Right ventricle myocardium inferior (tissue), 1 donor: ENCODE results near the gene TNS2. TPM values are rescaled to one million over a fixed set of nuclear protein-coding genes. Genes with fewer than 3 reads are reported as not detected.

Experiments used
- ATAC-seq: fragments of 200-7000 bp; cut with Tn5 transposase; one replicate; pipeline ENCODE4 v1.9.1; 2020; ENCODE audit warnings: mild to moderate bottlenecking, moderate library complexity
- DNase-seq: peaks from one replicate; pipeline ENCODE4 v3.0.0; 2021; ENCODE audit errors: missing footprints
- intact Hi-C: fragments of 100-400 bp; cut with DNase I; formaldehyde crosslinking; loops from one replicate; pipeline ENCODE4 v1.11.0; 2022
- total RNA-seq: library from RNA; stranded (reverse); fragmentation: NEBNext Ultra II Directional; extraction: Animal tissue kit (Norgen Biotek cat#: 25700); gene quantifications from one replicate; pipeline ENCODE4 v1.2.1, GENCODE V29; 2021
- donor health status: DM: no; HTN: yes; CAD: no; lungs with severe emphysema.

Gene TNS2
- total RNA-seq, 1 donor from 2014 or later, result 122 TPM

GRCh38 chr12:53063708-53064612, 14.1 kb downstream of the TNS2 start:
- intact Hi-C loops, result loop anchor here (1.0 kb wide), 1 partner anchor 12 kb away; no protein-coding TSS in a partner anchor
- ATAC-seq (peak; percentile 43), DNase-seq (no peak)

- DNase-seq (no peak), ATAC-seq (peak; percentile 1)
- intact Hi-C loops, result loop anchor here (5.0 kb wide), 1 partner anchor 232 kb away; the partner anchor contains the start of genes MYG1 and PFDN5
Observed at GRCh38 chr12:53064613-53065436, 15.0 kb downstream of the TNS2 start.

DNA sequence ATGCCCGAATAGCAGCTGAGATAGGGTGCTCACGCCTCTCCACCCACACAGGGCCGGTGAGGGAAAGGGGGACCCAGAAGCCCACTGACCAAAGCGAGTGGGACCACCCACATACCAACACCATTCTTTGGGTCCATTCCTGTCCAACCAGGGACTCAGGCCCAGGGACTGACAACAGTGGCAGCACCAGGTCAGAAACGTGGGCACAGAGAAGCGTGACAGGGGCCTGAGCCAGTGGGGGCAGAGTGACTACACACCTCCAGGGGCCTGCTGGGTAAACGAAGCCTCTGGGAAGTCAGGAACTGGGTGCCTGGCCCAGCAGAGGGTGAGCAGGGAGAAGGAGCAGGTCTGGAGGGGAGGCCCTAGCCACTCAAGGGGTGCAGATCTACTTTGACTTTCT, 15.6 kb downstream of the TNS2 start:
- peak; percentile 1 for ATAC-seq
- DNase-seq, result no peak
- intact Hi-C loops, result loop anchor here (5.0 kb wide), 1 partner anchor 232 kb away; the partner anchor contains the start of genes MYG1 and PFDN5

GRCh38 chr12:53065975-53066931, 16.4 kb downstream of the TNS2 start:
- DNase-seq (peak; percentile 86), ATAC-seq (peak; percentile 57)
- intact Hi-C loops, result loop anchor here (1.0 to 5.0 kb wide), 3 partner anchors 32 to 231 kb away; partner anchors contain the start of genes MYG1 and PFDN5

DNA sequence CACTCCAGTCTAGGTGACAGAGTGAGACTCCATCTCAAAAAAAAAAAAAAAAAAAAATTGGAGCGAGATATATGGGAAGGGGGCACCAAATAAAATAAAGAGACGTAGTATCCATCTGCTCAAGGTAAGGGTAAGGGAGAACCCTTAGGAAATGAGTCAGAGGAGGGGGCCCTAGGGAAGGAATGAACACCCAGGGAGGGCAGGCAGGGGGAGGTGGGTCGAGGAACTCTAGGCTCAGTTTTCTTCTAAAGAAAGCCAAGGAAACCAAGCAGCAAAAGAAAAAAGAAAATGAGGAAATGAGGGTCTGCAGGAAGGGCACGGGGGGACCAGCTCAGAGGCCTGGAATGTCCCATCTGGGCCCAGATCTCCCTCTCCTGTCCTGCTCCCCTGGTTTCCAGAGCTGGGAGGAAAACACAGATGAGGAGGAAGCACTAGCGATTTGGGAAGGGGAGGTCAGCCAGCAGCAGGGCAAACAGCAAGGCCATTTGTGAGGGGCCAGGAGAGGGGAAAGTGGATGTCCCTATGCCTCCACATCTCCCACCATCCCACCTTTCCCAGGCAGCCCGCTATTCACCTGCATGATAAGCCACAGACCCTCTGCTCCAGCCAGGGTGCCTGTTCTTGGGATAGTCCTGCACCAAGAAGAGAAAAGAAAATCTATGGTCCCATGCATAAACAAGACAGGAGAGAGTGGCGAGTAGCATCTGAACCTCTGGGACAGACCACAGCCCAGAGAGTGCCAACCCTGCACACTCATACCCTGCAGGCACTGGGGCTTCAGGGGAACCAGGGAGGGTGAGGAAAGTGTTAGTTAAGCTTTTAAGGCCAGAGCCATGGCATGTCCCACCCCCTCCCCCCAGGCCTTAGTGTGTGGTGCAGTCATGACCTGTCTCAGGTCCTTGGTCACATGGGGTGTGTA, 17.5 kb downstream of the TNS2 start:
- intact Hi-C loops, result loop anchor here (5.0 kb wide), 1 partner anchor 230 kb away; the partner anchor contains the start of genes MYG1 and PFDN5
- DNase-seq, result no peak
- ATAC-seq, result no peak

- no peak for DNase-seq
- ATAC-seq, result no peak
- intact Hi-C loops, result loop anchor here (5.0 kb wide), 1 partner anchor 229 kb away; the partner anchor contains the start of genes MYG1 and PFDN5
Observed at GRCh38 chr12:53067993-53068770, 18.3 kb downstream of the TNS2 start.

- ATAC-seq (peak; percentile 11), DNase-seq (no peak)
- intact Hi-C loops, result loop anchor here (5.0 kb wide), 1 partner anchor 228 kb away; the partner anchor contains the start of genes MYG1 and PFDN5
Observed at GRCh38 chr12:53068811-53069585, 19.1 kb downstream of the TNS2 start.

DNA sequence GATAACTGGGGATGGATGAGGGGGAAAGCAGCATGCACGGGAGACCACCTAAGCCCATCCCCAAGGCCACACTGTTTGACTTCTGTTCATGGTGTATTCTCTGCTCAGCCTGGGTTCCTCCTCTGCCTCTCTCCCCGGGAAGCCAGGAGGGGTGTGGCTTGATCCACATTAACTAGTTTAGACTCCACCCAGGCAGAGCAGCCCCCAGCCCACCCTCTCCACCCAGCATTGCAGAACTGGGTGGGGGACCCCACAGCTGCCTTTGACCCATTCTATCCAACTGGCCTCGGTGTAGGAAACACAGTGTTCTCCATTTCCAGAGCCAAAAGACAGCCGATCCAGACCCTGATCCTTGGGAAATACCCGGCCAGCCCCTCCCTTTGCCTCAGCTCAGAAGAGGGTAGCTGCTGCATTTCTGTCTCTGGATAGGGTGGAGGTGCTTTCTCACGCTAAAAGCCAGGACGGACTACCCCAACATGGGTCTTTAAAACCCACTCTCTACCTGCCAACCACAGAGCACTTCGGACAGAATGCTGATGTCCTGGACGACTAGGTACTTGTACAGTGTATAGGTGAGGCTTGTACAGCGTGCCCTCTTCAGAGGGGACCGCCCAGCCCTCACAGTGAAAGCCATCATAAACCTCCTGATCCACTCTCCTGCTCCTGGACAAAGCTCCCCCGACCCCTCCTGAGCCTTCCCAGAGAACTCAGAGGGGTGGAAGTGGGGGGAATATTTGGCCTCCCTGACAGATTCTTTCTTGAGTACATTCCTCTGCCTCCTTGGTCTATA, 20.0 kb downstream of the TNS2 start:
- intact Hi-C loops, result loop anchor here (5.0 kb wide), 2 partner anchors 112 to 227 kb away; partner anchors contain the start of genes CSAD, MYG1, PFDN5 and ZNF740
- peak; percentile 22 for ATAC-seq
- DNase-seq, result peak; percentile 62

DNA sequence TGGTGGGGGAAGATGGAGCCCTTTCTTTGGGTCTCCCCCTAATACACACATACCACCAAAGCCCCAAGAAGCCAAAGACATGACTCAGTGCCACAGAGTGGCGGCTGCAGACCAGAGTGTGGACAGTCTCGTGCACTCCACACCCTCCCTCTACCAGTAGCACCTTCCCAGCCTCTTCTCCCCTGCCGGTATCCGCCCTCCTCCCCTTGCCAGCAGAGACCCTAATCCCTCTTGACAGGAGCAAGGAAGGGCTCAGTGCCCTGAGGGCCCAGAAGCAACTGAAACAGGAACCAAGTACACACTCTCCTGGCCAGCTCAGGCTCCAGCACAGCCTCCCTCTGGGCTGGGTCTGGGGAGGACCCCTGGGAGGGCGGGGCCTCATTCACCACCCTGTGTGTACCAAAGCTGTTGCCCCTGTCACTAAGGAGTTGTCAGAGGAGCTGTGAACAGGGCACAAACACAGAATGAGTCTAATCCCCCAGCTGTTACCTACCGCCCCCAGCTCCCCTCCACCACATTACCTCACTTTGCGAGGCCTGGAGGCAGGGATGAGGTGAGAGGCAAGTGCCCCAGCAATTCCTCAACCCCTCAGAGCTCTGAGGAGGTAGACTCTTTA, 21.1 kb downstream of the TNS2 start:
- ATAC-seq, result no peak
- no peak for DNase-seq
- intact Hi-C loops, result loop anchor here (5.0 kb wide), 1 partner anchor 111 kb away; the partner anchor contains the start of genes CSAD and ZNF740

DNA sequence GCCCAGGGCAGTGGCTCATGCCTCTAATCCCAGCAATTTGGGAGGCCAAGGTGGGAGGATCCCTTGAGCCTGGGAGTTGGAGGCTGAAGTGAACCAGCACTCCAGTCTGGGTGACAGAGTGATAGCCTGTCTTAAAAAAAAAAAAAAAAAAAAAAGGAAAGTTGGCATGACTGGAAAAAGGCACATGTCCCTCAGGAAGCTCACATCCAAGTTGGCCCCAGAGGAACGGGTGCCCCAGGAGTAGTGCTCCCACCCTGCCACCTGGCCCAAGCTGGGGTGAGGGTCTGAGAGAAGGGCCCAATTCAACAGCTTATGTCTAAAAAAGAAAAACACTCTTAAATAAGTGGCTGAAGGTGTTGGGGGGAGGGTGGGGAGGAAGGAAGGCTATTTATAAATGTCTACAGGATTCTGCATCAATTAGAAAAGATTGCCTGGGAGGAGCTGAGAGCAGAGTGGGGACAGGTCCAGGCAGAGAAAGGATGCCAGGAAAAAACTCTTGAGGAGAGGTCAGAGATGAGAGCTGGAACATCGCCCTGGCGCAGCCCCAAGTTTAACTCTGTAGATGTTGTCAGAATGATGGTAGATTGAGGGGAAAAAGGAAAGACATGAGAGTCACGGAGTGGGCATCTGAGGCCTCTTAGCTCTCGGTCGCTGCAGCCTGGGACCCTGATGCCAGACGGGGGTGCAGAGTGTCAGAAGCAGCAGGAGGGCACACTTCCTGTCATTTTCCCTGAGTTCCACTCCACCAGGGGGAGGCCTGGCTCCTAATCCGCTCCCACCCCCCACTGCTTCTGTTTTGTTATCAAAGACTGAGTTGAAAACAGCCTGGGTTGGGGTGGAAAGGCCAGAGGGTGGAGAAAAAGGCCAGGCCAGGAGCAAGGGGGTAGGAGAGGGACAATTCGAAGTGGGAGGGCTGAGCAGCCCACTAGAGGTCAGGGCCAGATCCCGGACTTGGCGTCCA, 22.0 kb downstream of the TNS2 start:
- DNase-seq (peak; percentile 87), ATAC-seq (peak; percentile 58)
- intact Hi-C loops, result loop anchor here (5.0 kb wide), 1 partner anchor 110 kb away; the partner anchor contains the start of genes CSAD and ZNF740

DNA sequence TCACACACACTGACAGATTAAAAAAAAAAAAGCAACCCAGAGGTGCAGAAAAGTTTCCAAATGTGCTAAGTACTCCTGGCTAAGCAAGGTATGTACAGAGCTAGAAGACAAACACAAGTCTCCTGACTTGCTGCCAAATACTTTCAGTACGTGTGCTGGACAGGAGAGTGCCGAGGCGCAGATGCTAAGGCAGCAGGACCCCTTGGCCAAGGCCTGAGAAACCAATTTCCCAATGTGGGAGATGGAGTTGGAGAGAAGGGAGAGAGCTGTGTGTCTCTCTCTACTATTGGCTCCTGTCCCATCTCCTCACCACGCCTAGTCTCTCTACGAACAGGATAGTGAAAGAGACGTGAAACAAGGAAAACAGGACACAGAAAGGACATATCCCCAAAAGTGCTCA, 24.0 kb downstream of the TNS2 start:
- DNase-seq (no peak), ATAC-seq (no peak)
- intact Hi-C loops, result loop anchor here (5.0 kb wide), 1 partner anchor 108 kb away; the partner anchor contains the start of genes CSAD and ZNF740

DNA sequence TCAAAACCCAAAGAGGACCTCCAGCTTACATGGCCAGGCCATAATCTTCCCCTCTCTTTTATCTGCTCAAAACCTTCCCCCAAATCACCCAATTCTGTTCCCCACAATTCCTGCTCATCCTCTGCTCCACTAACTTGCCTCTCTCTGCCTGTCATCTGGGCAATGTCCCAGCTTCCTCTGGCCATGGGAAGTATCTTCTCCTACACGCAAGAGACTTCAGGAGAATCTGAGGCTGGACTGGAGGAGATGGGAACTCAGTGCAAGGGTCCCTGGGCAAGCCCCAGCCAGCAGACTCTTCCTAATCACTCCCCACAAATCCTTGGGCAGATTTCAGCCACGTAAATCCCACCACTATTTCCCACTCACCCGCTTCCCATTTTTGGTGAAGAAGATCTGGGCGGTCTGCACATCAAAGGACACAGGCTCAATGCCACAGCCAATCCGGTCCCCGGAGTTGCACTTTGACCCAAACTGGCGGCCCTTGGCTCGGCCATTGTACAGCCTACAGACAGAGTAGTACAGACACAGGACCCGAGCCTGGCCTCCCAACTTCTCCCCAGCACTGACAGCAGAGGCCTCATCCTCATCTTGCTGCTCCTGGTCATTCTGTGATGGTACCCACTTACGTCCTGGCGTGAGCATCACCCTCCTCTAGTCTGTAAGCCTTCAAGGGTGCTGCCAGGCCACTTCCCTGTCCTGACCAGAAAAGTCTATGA, 24.6 kb downstream of the TNS2 start:
- DNase-seq (no peak), ATAC-seq (no peak)
- intact Hi-C loops, result loop anchor here (5.0 kb wide), 1 partner anchor 108 kb away; the partner anchor contains the start of genes CSAD and ZNF740
